NB4 (cell line): ENCODE measurements around the gene PCLO.

Source experiments
- DNase-seq: peaks from one replicate; pipeline ENCODE4 v3.0.0; 2010; ENCODE audit warnings: low read depth
- H3K4me3 ChIP-seq: one replicate; pipeline ENCODE4 v1.5.1; 2011; ENCODE audit warnings: mild to moderate bottlenecking, low read depth, low read length, moderate library complexity
- CTCF ChIP-seq: IDR thresholded peaks from one replicate; pipeline ENCODE4 v1.5.1; 2012; ENCODE audit warnings: low read depth, low read length
- MYC ChIP-seq: IDR thresholded peaks from 2 replicates; pipeline ENCODE4 v1.6.1; 2011; ENCODE audit warnings: low read depth, low read length
- POLR2A ChIP-seq: IDR thresholded peaks from 2 replicates; pipeline ENCODE4 v1.6.1; 2011; ENCODE audit warnings: mild to moderate bottlenecking; ENCODE audit not compliant: insufficient read length; ENCODE audit errors: extremely low read depth
- TF ChIP-seq, protein P1 (sequence below): IDR thresholded peaks from 2 replicates; pipeline ENCODE4 v1.6.1; 2011; ENCODE audit warnings: low read depth, low read length

The PCLO gene

GRCh38 chr7:82810558-82811259 lies 352.0 kb downstream of the PCLO start:
- peak; percentile 63 for DNase-seq
- H3K4me3 ChIP-seq, result no peak overlapping the region
- TF ChIP-seq MYC (0 out of 2 replicates have a peak, but pooled peaks have one; percentile 12), CTCF (peak; percentile 72), POLR2A (no peak)
- TF ChIP-seq, protein P1, sequence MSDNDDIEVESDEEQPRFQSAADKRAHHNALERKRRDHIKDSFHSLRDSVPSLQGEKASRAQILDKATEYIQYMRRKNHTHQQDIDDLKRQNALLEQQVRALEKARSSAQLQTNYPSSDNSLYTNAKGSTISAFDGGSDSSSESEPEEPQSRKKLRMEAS, result no peak

- DNase-seq, result no peak
- TF ChIP-seq MYC (no peak), CTCF (no peak), POLR2A (no peak)
- TF ChIP-seq, protein P1, result no peak
- no peak overlapping the region for H3K4me3 ChIP-seq
Observed at GRCh38 chr7:82808633-82809032, 354.1 kb downstream of the PCLO start.

GRCh38 chr7:82805527-82805960 lies 357.1 kb downstream of the PCLO start:
- peak overlapping the region; percentile 21 for H3K4me3 ChIP-seq
- TF ChIP-seq, protein P1, result peak; percentile 35
- TF ChIP-seq POLR2A (no peak), MYC (peak; percentile 21; the same call in 1 of the 2 replicates), CTCF (no peak)
- peak; percentile 86 for DNase-seq

DNA sequence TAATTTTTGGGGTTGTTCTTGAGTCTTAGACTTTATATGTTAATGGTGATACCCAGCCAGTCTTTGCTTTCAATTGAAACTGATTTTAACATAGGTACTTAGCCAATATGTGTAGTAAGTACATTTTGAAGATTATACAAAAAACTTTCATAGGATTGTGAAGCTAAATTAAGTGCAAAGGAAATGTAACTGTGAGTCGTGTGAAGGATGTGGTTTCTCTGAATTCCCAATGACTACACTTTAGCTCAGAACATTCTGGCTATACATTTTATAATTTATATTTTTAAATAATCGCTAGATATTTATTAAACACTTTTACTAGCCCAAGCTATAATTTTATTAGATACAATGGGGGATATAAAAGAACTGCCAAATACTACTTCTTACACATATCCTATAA lies 359.3 kb downstream of the PCLO start:
- DNase-seq, result no peak
- H3K4me3 ChIP-seq, result no peak overlapping the region
- TF ChIP-seq POLR2A, result no peak
- no peak for TF ChIP-seq MYC
- no peak for TF ChIP-seq CTCF
- TF ChIP-seq, protein P1, result no peak

GRCh38 chr7:82789883-82790609 lies 372.6 kb downstream of the PCLO start:
- H3K4me3 ChIP-seq, result no peak overlapping the region
- no peak for DNase-seq
- TF ChIP-seq MYC, result no peak

DNA sequence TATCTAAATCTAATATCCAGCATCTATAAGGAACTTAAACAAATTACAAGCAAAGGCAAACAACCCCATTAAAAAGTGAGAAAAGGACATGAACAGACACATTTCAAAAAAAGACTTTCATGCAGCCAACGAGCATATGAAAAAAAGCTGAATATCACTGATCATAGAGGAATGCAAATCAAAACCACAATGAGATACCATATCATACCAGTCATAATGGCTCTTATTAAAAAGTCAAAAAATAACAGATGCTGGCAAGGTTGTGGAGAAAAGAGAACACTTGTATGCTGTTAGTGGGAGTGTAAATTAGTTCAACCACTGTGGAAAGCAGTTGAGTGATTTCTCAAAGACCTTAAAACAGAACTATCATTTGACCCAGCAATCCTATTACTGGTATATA lies 384.7 kb downstream of the PCLO start:
- DNase-seq, result no peak
- no peak overlapping the region for H3K4me3 ChIP-seq
- TF ChIP-seq MYC, result no peak
- no peak for TF ChIP-seq POLR2A
- TF ChIP-seq CTCF, result no peak
- TF ChIP-seq, protein P1, result no peak
